NCI-H1436 (cell line): ENCODE measurements around the gene CSTPP1.
"Not testable (repeated sequence)": the region's sequence is repeated elsewhere in the genome, so short reads cannot be mapped to it uniquely, and the experiment has no call there.

Experiments
- DNase-seq: peaks from one replicate; lab custom pipeline; 2025; lab: John Stamatoyannopoulos, UW

Gene CSTPP1

DNA sequence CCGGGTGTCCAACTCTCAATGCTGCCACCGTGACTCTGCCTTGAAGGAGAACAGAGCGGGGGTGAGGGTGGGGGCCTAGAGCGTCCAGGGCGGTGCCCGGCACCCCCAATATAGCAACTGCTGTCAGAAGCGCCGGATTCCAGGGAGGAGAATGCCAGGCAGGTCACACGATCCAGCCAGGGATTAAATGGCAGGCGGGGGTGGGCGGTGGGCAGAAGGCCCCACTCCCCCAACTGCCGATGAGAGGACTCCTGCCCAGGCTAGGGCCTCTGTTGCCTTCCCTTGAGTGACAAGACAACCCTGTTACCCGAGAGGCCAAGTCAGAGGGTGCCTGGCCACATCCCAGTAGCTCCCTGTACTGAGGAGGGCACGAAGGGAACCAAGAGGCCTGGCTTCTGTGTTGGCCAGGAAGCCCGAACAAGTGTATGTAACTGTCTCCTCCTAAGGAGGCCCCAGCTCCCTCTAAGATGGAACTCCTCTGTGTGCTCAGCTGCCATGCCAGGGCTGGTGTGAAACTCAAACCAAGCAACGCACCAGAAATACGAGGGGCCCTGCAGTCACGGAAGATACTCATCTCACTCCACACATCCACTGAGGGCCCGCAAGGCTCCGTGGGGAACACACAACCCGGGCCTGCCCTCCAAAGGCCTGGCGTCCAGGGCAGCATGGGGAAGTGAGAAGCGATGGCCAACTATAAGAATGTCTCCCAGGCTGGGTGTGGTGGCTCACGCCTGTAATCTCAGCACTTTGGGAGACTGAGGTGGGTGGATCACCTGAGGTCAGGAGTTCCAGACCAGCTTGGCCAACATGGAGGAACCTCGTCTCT lies 246.7 kb downstream of the CSTPP1 start:
- no peak for DNase-seq

DNA sequence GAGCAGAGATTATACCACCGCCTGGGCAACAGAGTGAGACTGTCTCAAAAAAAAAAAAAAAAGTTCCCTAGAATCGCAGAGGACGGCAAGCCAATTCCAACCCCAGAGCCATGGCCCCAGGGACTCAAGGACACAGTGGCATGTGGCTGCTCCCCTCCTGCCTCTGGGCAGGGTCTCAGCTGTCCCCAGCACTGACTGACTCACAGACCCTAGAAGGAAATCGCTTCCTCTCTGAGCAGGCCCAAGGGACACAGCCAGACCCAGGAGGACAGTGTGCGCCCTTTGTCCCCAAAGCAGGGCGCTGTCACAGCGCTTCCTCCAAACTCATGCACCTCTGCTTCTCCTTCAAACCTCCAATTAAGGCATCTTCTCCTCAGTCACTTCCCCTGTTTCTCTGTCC lies 247.4 kb downstream of the CSTPP1 start:
- no peak for DNase-seq

DNA sequence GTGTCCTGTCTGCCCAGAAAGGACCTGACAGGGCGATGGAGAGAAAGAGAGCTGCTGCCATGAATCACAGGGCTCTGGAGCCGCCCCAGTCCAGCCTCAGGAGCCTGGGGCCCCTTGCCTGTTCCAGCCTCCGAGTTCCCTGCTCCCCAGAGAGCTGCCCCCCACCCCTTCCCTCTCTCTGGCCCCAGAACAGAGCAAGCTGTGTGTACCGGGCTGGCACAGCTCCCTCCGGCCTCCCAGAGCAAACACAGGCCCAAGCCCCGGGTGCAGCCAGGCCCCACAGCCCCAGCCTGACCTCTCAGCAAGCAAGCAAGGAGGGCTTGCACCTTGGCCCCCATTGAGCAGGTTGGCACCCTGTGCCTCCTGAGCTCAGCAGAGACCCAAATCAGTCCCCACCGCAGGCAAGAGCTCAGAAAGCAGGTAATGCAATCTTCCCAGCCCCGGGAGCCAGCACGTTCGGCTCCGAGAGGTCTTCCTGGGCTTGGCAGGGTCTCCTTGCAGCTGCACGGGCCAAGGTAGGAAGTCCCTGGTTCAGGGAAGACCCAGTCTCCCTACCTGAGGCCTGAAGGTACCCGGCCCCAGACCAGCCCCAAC lies 248.2 kb downstream of the CSTPP1 start:
- no peak for DNase-seq

DNA sequence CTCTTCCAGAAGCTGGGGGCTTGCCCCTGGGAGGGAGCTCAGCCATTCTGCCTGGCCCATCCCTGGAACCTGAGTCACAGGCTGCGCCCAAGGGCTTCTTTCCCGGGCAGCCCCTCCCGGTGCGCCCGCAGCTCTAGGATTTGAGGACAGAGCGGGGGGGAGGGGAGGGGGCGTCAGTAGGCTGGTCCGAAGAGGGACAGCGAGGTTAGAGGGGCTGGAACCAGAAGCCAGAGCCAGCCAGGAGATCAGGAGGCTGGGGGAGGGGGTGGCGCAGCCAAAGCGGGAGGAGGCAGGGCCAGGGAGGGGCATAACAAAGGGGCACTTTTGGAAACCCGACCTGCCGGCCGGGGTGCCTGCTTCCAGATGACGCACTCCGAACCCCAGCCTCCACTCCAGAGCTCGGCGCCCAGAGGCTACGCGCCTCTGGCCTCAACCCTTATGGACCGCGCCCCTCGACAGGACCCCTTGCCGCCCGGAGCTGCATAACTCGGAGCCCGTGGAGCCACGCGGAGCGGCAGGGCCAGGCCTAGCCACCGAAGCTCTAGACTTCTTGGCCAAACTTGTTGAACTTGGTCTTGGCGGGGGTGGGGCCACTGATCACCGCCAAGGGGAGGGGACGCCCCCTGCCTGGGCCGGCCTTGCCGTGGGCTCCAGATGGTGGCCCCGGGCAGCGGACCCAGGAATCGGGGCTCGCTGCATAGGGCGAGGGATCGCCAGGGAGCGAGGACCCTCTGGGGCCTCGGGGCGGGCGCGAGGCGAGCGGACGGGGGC lies 248.9 kb downstream of the CSTPP1 start:
- DNase-seq: no peak

DNA sequence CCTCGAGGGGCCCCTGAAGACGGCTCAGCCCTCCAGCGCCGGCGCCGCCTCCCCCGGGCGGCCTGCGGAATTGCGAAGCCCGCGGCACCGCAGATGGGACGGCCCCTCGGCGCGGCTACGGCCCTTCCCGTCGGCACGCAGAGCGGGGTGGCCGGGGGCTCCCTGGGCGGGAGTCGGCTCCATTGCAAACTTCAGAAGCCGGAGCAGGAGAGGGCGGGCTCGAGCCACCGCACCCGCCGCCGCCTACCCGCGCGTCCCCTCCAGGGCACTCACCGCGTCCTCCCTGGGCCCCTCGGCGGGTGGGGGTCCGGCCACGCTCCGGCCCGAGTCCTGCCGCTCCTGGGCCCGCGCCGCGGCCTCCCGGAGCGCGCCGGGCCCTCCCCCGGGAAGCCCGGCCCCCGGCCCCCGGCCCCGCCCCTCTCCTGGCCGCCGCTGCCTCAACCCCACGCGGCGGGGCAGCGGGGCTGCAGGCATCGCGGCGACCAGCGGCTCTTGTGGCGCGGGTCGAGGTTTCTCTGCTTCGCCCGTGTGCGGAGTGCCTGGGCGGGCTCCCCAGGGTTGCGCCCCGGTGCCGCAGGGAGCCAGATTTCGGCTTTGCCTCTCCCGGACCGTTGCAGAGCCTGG lies 249.6 kb downstream of the CSTPP1 start, which contains the start of gene PACSIN3:
PACSIN3 (minus strand) TSS at position 359 of the 624 bp plus-strand sequence. CDS start 3,707 bp downstream, outside the sequence.
- DNase-seq: peak; percentile 9

DNA sequence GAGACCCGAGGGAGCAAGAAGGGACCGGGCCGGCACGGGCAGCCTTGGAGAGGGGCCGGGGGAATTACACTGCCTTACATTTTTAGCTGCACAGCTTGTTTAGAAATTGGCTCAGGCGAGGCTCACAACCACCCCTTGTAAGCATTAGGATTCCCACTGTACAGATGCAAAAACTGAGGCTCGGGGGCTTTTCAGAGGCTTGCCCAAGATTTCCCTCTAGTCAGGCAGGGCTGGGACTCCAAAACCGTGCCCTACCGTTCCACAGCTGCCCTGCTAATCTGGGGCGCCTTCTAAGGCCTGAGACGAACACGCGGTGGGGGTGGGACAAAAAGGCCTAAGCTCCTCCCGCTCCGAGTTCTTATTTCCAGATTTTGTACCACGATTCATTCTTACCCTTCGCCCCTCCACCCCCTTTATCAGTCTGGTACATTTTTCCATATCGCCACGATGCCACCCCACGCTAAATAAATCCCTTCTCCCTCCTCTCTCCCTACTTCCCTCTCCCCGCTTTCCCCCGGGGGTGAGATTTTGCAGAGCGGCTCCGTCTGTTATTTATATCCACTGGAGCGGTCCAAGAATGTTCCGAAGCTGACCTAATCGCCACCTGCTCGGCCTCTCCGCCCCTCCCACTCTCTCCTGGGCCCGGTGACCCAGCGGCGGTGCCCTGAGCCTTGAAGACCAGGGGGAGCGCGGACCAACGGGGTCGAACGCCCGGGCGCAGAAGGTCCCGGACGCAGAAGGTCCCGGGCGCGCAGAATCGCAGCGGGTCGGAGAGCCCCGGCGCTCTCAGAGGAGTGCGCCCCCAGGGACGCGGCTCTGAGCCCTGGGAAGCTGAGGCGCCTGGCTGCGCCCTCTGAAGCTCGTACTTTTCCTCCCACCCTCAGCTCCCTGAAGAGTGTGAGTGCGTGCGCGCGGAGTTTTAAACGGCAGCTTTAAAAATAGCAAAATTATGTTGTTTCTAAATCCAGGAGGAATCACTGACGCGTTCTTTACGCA lies 250.4 kb downstream of the CSTPP1 start:
- DNase-seq: peak; percentile 55

- no peak for DNase-seq
Measured at GRCh38 chr11:47187723-47188122, 251.2 kb downstream of the CSTPP1 start.

- DNase-seq: no peak
Measured at GRCh38 chr11:47188259-47188658, 251.7 kb downstream of the CSTPP1 start.

DNA sequence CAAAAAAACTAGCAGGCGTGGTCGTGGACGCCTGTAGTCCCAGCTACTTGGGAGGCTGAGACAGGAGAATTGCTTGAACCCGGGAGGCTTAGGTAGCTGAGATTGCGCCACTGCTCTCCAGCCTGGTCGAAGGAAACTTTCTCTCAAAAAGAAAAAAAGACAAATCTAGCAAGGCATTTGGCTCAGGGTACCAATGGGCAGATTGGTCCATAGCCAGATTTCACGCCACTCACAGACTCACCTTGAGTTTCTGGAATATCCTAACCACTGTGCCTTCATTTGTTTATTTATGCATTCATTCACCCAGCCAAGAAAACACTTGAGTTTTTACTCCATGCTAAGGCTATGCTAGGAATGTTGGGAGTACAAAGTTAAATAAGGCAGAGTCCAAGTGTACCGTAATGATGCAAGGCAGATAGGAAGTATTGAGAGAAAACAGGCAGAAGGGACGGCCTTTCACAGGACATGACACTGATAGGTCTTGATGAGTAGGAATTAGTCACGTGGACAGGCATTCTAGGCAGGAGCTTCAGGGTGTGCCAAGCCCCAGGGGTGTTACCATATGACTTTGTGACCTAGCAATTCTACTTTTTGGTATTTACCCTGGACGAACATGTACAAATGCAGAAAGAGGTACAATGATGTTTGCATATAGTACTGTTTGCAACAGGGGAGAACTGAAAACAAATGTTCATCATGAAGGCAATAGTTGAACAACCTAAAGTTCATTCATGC lies 252.7 kb downstream of the CSTPP1 start:
- no peak for DNase-seq

DNA sequence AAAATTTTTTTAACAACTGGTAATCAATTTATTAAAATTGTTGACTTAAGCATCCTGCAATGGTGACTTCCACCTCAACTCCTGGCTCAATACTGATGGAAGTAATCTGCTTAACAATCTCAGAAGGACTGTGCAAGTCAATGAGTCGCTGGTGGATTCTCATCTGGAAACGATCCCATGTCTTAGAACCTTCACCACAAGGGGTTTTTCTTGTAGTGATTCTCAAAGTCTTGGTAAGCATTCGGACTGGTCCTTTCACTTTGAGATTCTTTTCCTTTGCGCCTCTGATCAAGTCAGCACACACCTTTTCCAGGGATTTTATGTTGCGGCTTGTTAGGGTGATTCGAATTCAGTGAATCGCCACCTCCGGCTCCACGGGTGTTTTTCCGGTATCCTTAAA lies 254.6 kb downstream of the CSTPP1 start:
- DNase-seq: not testable (repeated sequence)

- no peak for DNase-seq
Measured at GRCh38 chr11:47192111-47192510, 255.6 kb downstream of the CSTPP1 start.

DNA sequence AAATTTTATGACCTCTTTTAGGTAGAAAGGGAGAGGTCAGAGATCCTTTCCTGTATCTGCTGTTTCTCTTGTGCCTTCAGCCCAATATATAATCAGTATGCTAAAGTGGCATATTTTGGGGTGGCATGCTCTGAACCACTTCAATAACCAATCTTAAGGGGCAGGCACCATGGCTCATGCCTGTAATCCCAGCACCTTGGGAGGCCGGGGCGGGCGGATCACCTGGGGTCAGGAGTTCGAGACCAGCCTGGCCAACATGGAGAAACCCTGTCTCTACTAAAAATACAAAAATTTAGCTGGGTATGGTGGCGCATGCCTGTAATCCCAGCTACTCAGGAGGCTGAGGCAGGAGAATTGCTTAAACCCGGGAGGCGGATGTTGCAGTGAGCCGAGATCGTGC lies 261.6 kb downstream of the CSTPP1 start:
- not testable (repeated sequence) for DNase-seq

GRCh38 chr11:47201015-47201414 lies 264.5 kb downstream of the CSTPP1 start:
- no peak for DNase-seq

DNA sequence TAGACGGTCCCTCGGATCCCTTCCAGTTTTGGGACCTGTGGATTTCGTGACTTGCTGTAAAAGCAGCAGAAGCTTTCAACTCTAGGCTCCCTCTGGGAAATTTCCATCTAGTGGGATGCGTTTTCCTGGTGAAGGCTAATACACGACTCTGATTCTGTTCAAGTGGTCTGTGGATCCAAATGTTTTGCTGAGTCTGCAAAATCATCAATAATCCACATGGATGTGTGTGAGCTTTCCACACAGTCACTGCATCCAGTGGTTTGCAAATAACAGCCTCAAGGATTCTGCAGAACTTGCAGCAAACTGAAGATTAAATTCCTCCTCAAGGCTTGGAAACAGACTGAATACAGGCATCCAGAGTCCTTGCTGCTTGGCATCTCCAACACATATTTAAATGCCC lies 266.0 kb downstream of the CSTPP1 start:
- DNase-seq: no peak

DNA sequence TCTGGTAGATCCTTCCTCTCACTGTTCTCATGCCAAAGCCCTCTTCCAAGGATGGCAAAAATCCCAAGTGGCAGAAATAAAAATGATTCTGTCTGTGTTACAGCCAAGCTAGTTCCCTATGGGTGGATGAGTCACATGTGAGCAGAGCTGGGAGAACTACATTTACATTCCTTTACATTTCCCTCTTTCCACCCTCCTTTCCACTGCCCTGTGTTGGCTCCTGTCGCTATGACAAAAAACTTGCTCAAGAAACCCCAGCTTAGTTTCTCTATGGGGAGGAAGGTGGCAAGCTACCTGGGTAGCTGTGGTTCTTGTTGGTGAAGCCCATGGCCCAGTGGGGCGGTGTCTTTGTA lies 268.1 kb downstream of the CSTPP1 start:
- DNase-seq: no peak

DNA sequence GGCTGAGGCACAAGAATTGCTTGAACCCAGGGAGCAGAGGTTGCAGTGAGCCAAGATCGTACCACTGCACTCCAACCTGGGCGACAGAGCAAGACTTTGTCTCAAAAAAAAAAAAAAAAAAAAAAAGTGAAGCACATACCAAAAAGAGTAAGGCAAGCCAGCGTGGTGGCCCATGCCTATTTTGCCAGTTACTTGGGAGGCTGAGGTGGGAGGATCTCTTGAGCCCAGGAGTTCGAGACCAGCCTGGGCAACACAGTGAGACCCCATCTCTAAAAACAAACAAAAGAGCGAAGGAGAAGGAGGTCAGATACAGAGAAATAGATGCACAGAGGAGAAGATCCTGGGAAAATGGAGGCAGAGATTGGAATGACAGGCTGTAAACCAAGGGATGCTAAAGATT lies 270.0 kb downstream of the CSTPP1 start:
- not testable (repeated sequence) for DNase-seq

- DNase-seq: no peak
Measured at GRCh38 chr11:47207459-47207858, 270.9 kb downstream of the CSTPP1 start.

- DNase-seq: not testable (repeated sequence)
Measured at GRCh38 chr11:47208008-47208552, 271.5 kb downstream of the CSTPP1 start.

DNA sequence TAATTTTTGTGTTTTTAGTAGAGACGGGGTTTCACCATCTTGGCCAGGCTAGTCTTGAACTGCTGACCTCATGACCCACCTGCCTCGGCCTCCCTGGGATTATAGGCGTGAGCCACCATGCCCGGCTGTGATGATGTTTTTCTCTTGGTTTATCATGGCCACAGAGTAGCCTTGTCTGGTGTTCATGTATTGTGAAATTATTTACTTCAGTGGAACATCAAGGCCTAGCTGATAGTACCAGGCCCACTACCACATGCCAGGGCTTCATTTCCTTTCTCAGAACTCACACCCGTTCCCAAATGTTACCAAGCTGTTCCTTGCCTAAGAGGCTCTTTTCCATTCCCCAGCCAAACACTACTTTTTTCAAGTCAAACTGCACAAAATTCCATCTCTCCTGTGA lies 272.1 kb downstream of the CSTPP1 start:
- no peak for DNase-seq
